Thymus (tissue), 11 donors: ENCODE results near the gene TBC1D24. TPM values are rescaled to one million over a fixed set of nuclear protein-coding genes. Genes with fewer than 3 reads are reported as not detected.
A peak's percentile ranks its signal among the peaks of the same experiment; 100 is the strongest.

Source experiments
- DNase-seq, 9 donors: peaks; one replicate each; pipeline ENCODE4 v3.0.0-alpha.2; 2013; ENCODE audit warnings: low spot score in 9 of 9, low read depth in 6 of 9, missing footprints in 1 of 9
- H3K27ac ChIP-seq, 2 donors: one replicate each; pipeline ENCODE4 v1.5.1; 2013; ENCODE audit warnings: control low read depth in 1 of 2, low read depth in 1 of 2, low read length in 1 of 2, mild to moderate bottlenecking in 1 of 2, moderate library complexity in 1 of 2
- H3K27me3 ChIP-seq, 2 donors: one replicate each; pipeline ENCODE4 v1.5.1; 2013; ENCODE audit warnings: low read length in 1 of 2; ENCODE audit not compliant: control insufficient read depth in 2 of 2, insufficient read depth in 1 of 2
- H3K36me3 ChIP-seq, 2 donors: one replicate each; pipeline ENCODE4 v1.5.1; 2013; ENCODE audit warnings: low read length in 1 of 2, mild to moderate bottlenecking in 1 of 2, moderate library complexity in 1 of 2; ENCODE audit not compliant: control insufficient read depth in 2 of 2, insufficient read depth in 2 of 2
- H3K4me1 ChIP-seq, 2 donors: one replicate each; pipeline ENCODE4 v1.5.1; 2013; ENCODE audit warnings: low read length in 2 of 2; ENCODE audit not compliant: control insufficient read depth in 2 of 2, insufficient read depth in 2 of 2
- H3K4me3 ChIP-seq, 2 donors: one replicate each; pipeline ENCODE4 v1.5.1; 2013; ENCODE audit warnings: low read length in 2 of 2, control low read depth in 1 of 2, mild to moderate bottlenecking in 1 of 2
- H3K9me3 ChIP-seq, 2 donors: one replicate each; pipeline ENCODE4 v1.5.1; 2013; ENCODE audit warnings: low read length in 1 of 2, mild to moderate bottlenecking in 1 of 2; ENCODE audit not compliant: control insufficient read depth in 2 of 2, insufficient read depth in 1 of 2
- WGBS: extraction: QIAGEN DNeasy Blood & Tissue Kit; methylation state at CpG from one replicate; pipeline ENCODE4 v1.1.7; 2013; 5-methylcytosine and 5-hydroxymethylcytosine counted together
- polyA plus RNA-seq: library from polyadenylated mRNA; stranded (reverse); fragments of 200-250 nt; gene quantifications from one replicate; pipeline ENCODE4 v1.2.3, GENCODE V29; 2013
- total RNA-seq: library from RNA; stranded (reverse); fragments of 120-200 nt; gene quantifications from one replicate; pipeline ENCODE4 v1.2.4, GENCODE V29; 2013
- donor health status: healthy.

Gene TBC1D24
- total and polyA plus RNA-seq, 2 donors: 3.5 to 3.7 TPM

GRCh38 chr16:2511128-2511800, 36.3 kb downstream of the TBC1D24 start:
- 91% methylated on average over 24 of the region's 24 CpGs for WGBS
- H3K4me3 ChIP-seq: no peak overlapping the region
- H3K9me3 ChIP-seq: peaks cover 0 to 11% of the 10 kb centered on the region in 2 donors
- no peak overlapping the region for H3K27ac ChIP-seq
- peaks cover 0 to 6% of the 10 kb centered on the region in 2 donors for H3K36me3 ChIP-seq
- no peak for DNase-seq
- H3K27me3 ChIP-seq: no peaks in the 10 kb centered on the region
- H3K4me1 ChIP-seq: peaks cover 19 to 80% of the 10 kb centered on the region in 2 donors

- no peaks in the 10 kb centered on the region for H3K27me3 ChIP-seq
- H3K4me3 ChIP-seq: no peak overlapping the region
- no peak for DNase-seq
- H3K4me1 ChIP-seq: peaks cover 19 to 82% of the 10 kb centered on the region in 2 donors
- WGBS: 98% methylated on average over 17 of the region's 17 CpGs
- H3K36me3 ChIP-seq: peaks cover 5 to 14% of the 10 kb centered on the region in 2 donors
- peak overlapping the region in 1 of 2 donors; percentile 95 for H3K27ac ChIP-seq
- peaks cover 0 to 11% of the 10 kb centered on the region in 2 donors for H3K9me3 ChIP-seq
Measured at GRCh38 chr16:2511996-2512734, 37.2 kb downstream of the TBC1D24 start.

GRCh38 chr16:2512735-2513404, 37.9 kb downstream of the TBC1D24 start:
- Histone ChIP-seq H3K27ac (peak overlapping the region; percentile 95 to 99), H3K4me1 (peaks cover 19 to 78% of the 10 kb centered on the region in 2 donors), H3K4me3 (peak overlapping the region; percentile 26 to 87), H3K36me3 (peaks cover 8 to 15% of the 10 kb centered on the region in 2 donors), H3K9me3 (peaks cover 0 to 11% of the 10 kb centered on the region in 2 donors), H3K27me3 (no peaks in the 10 kb centered on the region)
- peak in 5 of 9 donors; percentile 50 to 81 (median 64) for DNase-seq
- WGBS: 30% methylated on average over 15 of the region's 15 CpGs

- Histone ChIP-seq H3K27me3 (no peaks in the 10 kb centered on the region), H3K36me3 (peaks cover 8 to 17% of the 10 kb centered on the region in 2 donors), H3K9me3 (peaks cover 0 to 5% of the 10 kb centered on the region in 2 donors), H3K4me1 (peaks cover 17 to 75% of the 10 kb centered on the region in 2 donors), H3K27ac (peak within 1 kb of the TSS; percentile 95 to 99), H3K4me3 (peak within 1 kb of the TSS; percentile 80 to 87)
- DNase-seq: peak; percentile 88 to 98 (median 94)
- under 1% methylated on average over 122 of the region's 122 CpGs for WGBS
Measured at GRCh38 chr16:2513405-2514332, 38.7 kb downstream of the TBC1D24 start, which contains the start of gene ATP6V0C. Gene ATP6V0C (plus strand): TSS chr16:2513952. CDS start chr16:2514104, 152 bp downstream.

- Histone ChIP-seq H3K36me3 (peaks cover 17 to 22% of the 10 kb centered on the region in 2 donors), H3K27me3 (no peaks in the 10 kb centered on the region), H3K27ac (peak overlapping the region; percentile 79 to 99), H3K9me3 (peaks cover 0 to 3% of the 10 kb centered on the region in 2 donors), H3K4me1 (peaks cover 17 to 74% of the 10 kb centered on the region in 2 donors), H3K4me3 (peak overlapping the region; percentile 80 to 87)
- WGBS: 2% methylated on average over 63 of the region's 63 CpGs
- DNase-seq: peak in 1 of 9 donors; percentile 43
Measured at GRCh38 chr16:2514333-2515179, 39.6 kb downstream of the TBC1D24 start.

GRCh38 chr16:2515180-2515851, 40.4 kb downstream of the TBC1D24 start:
- H3K4me1 ChIP-seq: peaks cover 19 to 71% of the 10 kb centered on the region in 2 donors
- H3K27ac ChIP-seq: peak overlapping the region; percentile 32 to 79
- H3K4me3 ChIP-seq: peak overlapping the region; percentile 80 to 87
- peaks cover 0 to 3% of the 10 kb centered on the region in 2 donors for H3K9me3 ChIP-seq
- peak in 1 of 9 donors; percentile 39 for DNase-seq
- 55% methylated on average over 14 of the region's 14 CpGs for WGBS
- no peaks in the 10 kb centered on the region for H3K27me3 ChIP-seq
- peaks cover 20 to 25% of the 10 kb centered on the region in 2 donors for H3K36me3 ChIP-seq

GRCh38 chr16:2516391-2517240, 41.7 kb downstream of the TBC1D24 start:
- Histone ChIP-seq H3K4me3 (no peak overlapping the region), H3K9me3 (peaks cover 0 to 3% of the 10 kb centered on the region in 2 donors), H3K27me3 (no peaks in the 10 kb centered on the region), H3K27ac (peak overlapping the region in 1 of 2 donors; percentile 32), H3K36me3 (peaks cover 20 to 25% of the 10 kb centered on the region in 2 donors), H3K4me1 (peaks cover 27 to 73% of the 10 kb centered on the region in 2 donors)
- 68% methylated on average over 11 of the region's 11 CpGs for WGBS
- DNase-seq: no peak
